ENCODE results near the gene RPUSD1.

DNA sequence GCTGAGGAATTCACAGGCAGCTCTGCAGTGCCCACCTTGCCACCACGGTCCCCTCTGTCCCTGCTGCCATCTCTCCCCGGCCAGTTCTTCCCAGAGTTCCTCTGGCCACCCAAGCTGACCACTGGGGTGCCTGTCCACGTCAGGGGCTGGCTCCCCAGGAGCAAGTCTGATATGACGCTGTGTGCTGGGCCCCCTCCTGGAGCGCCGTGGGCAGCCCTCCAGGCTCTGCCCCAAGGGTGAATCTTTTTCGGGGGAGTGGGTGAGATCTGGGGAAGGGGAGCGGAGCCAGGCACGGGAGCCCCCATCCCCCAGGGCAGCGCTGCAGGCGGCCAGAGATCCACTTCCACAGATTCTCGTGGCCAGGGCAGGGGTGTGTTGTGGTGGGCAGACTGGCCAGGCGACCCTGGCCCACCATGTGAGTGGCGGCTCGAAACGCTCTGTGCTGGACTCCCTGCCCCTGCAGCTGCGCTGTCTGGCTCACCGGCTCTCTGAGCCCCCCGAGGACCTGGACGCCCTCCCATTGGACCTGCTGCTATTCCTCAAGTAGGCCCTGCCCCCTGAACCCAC is 23.9 kb downstream of the RPUSD1 start:
- TF ChIP-seq, protein P1, sequence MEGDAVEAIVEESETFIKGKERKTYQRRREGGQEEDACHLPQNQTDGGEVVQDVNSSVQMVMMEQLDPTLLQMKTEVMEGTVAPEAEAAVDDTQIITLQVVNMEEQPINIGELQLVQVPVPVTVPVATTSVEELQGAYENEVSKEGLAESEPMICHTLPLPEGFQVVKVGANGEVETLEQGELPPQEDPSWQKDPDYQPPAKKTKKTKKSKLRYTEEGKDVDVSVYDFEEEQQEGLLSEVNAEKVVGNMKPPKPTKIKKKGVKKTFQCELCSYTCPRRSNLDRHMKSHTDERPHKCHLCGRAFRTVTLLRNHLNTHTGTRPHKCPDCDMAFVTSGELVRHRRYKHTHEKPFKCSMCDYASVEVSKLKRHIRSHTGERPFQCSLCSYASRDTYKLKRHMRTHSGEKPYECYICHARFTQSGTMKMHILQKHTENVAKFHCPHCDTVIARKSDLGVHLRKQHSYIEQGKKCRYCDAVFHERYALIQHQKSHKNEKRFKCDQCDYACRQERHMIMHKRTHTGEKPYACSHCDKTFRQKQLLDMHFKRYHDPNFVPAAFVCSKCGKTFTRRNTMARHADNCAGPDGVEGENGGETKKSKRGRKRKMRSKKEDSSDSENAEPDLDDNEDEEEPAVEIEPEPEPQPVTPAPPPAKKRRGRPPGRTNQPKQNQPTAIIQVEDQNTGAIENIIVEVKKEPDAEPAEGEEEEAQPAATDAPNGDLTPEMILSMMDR (conservative IDR thresholded peaks at IDR 0.05; ENCODE audit: low read depth, low read length): no peak
- TF ChIP-seq EZH2 (IDR thresholded peaks at IDR 0.05; ENCODE audit: borderline replicate concordance, low read depth, low read length, poor library complexity, severe bottlenecking): no peak

Data from A673 (cell line).